ENCODE measurements around the gene IGSF6.

GRCh38 chr16:21701271-21701670 lies 48.9 kb upstream of the IGSF6 start:
- TF ChIP-seq CTCF (IDR thresholded peaks at IDR 0.05; ENCODE audit: poor library complexity, severe bottlenecking) (no peak), MXI1 (conservative IDR thresholded peaks at IDR 0.05; ENCODE audit: poor library complexity, severe bottlenecking) (no peak), REST (IDR thresholded peaks at IDR 0.05; ENCODE audit: borderline replicate concordance) (no peak), EP300 (conservative IDR thresholded peaks at IDR 0.05; ENCODE audit: poor library complexity, severe bottlenecking) (no peak), POLR2AphosphoS5 (IDR thresholded peaks at IDR 0.05) (no peak), TAF1 (IDR thresholded peaks at IDR 0.05; ENCODE audit: low read depth) (no peak), EZH2 (IDR thresholded peaks at IDR 0.05; ENCODE audit: borderline replicate concordance, insufficient read depth, low read length, poor library complexity, severe bottlenecking) (no peak), RAD21 (conservative IDR thresholded peaks at IDR 0.05) (no peak), SMC3 (conservative IDR thresholded peaks at IDR 0.05; ENCODE audit: poor library complexity) (no peak)

Measured in neural cell (in vitro differentiated cells).